ENCODE measurements around the gene DOCK2. TPM values are rescaled to one million over a fixed set of nuclear protein-coding genes. Genes with fewer than 3 reads are reported as not detected.

Gene DOCK2
- total RNA-seq, 2 experiments from 2014 or later: 189 to 198 TPM

DNA sequence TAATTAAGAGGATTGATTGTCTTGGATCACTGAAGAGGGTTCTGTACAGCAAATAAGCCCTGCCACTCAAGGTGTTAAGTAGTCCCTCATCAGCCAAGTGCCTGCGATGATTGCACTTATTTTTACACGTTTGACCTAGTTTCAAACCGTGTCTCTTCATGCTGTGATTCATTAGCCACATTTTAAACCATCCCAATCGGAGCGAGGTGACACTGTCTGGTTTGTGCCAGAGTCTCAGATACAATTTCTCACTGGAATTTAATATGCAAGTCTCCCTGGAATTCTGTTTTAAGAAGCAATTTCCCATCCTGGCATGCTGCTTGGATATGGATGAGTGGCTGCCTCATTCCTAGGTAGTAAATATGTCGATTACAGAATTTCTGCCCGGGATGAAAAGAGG, 341.6 kb downstream of the DOCK2 start:
- H3K27ac Mint-ChIP-seq: no peak overlapping the region
- H3K4me1 Mint-ChIP-seq: no peaks in the 10 kb centered on the region
- no peaks in the 10 kb centered on the region for H3K9me3 Mint-ChIP-seq (ENCODE audit: low read depth)
- H3K4me3 Mint-ChIP-seq: no peak overlapping the region
- ATAC-seq (no peak), DNase-seq (no peak)
- intact Hi-C loops (cut with DNase I, micrococcal nuclease): no loop called here
- ChIA-PET CTCF (no interaction called here), POLR2A (no interaction called here)
- peaks cover 14% of the 10 kb centered on the region for H3K36me3 Mint-ChIP-seq (ENCODE audit: low read depth)
- no peaks in the 10 kb centered on the region for H3K27me3 Mint-ChIP-seq

DNA sequence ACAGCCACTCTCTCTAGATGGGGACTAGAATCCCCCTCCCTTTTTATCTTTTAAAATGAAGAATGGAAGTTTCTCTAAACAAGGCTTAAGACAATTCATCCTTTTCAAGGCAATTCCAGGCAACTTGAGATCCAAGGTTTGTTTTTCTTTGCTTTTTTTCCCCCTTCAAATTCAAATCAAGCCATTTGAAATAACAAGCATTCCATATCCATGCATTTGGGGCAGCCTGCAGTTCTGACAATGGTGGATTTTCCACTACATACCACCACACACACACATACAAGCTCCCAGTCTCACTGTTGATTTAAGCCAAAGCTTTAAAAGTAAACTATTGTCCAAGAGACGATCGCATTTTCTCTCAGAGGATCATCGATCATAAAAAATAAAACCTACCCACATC, 342.8 kb downstream of the DOCK2 start:
- Mint-ChIP-seq H3K36me3 (ENCODE audit: low read depth) (peaks cover 22% of the 10 kb centered on the region), H3K27ac (no peak overlapping the region), H3K9me3 (ENCODE audit: low read depth) (no peaks in the 10 kb centered on the region), H3K4me3 (no peak overlapping the region), H3K27me3 (no peaks in the 10 kb centered on the region), H3K4me1 (no peaks in the 10 kb centered on the region)
- ChIA-PET POLR2A (no interaction called here), CTCF (interaction anchor here (1.2 kb wide), 1 partner anchor 16 kb away, joined by 3 read pairs; no protein-coding TSS in a partner anchor)
- DNase-seq (no peak), ATAC-seq (no peak)
- intact Hi-C loops (cut with DNase I, micrococcal nuclease): loop anchor here in 1 of 2 experiments (5.0 kb wide), 2 partner anchors 183 to 278 kb away; no protein-coding TSS in a partner anchor

DNA sequence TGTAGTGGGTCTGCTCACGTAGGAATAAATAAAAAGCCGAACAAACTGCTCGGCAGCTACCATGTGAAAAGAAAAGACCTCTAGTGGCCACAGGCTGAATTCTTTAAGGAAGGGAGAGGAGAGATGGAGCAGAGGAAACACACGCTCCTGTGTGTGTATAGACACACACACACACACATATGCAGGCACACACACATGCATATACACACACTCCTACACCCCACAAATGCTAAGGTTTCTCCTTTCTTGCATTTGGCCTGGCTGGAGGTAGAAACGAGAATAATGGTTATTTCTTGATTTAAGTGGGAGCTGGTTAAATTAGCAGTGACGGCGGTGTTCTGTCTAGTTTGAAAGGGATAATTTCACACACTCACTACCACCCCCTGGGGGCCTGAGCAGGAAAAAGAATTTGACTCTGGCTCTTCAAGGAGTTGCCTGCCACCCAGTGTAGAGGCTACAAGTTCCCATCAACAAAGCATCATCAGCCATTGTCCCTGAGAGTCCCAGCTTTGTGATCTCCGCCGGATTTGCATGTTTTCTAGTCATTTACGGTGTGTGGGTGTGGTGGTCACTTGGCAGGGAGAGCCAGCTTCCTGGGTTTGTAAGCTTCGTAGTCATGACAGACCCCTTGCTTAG, 343.5 kb downstream of the DOCK2 start, which contains the start of gene INSYN2B:
TSS of gene INSYN2B (minus strand) at position 78 of the 636 bp plus-strand sequence. CDS start 96,597 bp downstream, outside the sequence.
- intact Hi-C loops (cut with DNase I, micrococcal nuclease): loop anchor here in 1 of 2 experiments (5.0 kb wide), 2 partner anchors 183 to 278 kb away; no protein-coding TSS in a partner anchor
- CTCF ChIA-PET: interaction anchor here (0.6 to 1.2 kb wide), 4 partner anchors 15 to 466 kb away, joined by 3 to 4 read pairs (median 3); no protein-coding TSS in a partner anchor
- H3K9me3 Mint-ChIP-seq (ENCODE audit: low read depth): no peaks in the 10 kb centered on the region
- peak; percentile 69 for ATAC-seq
- no peak within 1 kb of the TSS for H3K4me3 Mint-ChIP-seq
- H3K4me1 Mint-ChIP-seq: no peaks in the 10 kb centered on the region
- POLR2A ChIA-PET: no interaction called here
- H3K36me3 Mint-ChIP-seq (ENCODE audit: low read depth): peaks cover 27% of the 10 kb centered on the region
- H3K27me3 Mint-ChIP-seq: no peaks in the 10 kb centered on the region
- DNase-seq: peak; percentile 59
- H3K27ac Mint-ChIP-seq: no peak within 1 kb of the TSS

DNA sequence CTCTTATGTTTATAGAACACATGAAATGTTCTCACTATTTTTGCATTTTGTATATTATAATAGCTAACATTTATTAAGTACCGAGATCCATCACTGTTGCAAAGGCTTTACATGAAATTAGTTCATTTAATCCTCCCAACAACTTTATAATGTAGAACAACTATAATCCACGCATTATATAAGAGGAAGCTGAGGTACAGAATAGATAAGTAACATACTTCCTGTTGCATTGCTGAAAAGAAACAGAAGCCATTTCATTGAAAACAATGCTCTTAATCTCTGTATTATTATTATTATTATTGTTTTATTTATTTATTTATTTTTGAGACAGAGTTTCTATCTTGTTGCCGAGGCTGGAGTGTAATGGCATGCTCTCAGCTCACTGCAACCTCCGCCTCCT, 351.1 kb downstream of the DOCK2 start:
- ChIA-PET POLR2A (no interaction called here), CTCF (no interaction called here)
- no peak overlapping the region for H3K4me3 Mint-ChIP-seq
- intact Hi-C loops (cut with DNase I, micrococcal nuclease): no loop called here
- H3K36me3 Mint-ChIP-seq (ENCODE audit: low read depth): peaks cover 47% of the 10 kb centered on the region
- no peak for ATAC-seq
- no peaks in the 10 kb centered on the region for H3K4me1 Mint-ChIP-seq
- no peaks in the 10 kb centered on the region for H3K9me3 Mint-ChIP-seq (ENCODE audit: low read depth)
- no peak for DNase-seq
- no peak overlapping the region for H3K27ac Mint-ChIP-seq
- no peaks in the 10 kb centered on the region for H3K27me3 Mint-ChIP-seq

DNA sequence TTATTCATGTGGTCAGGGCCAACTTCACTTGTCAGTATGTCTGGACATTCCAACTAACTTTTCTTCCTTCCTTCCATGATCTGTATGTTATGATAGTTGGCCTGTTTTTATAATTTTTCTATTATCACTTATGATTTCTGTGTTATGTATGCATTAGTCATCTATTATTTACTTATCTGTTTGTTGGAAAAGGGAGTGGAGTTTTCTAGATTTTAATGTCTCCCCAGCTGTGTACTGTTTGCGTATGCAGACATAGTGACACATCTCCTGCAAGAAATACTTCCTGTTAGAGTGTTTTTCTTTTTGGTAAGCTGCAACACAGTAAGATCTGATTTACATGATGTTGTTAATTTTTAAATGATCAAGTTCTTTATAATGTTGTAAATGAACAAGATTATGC, 351.9 kb downstream of the DOCK2 start:
- Mint-ChIP-seq H3K4me3 (no peak overlapping the region), H3K9me3 (ENCODE audit: low read depth) (no peaks in the 10 kb centered on the region), H3K27ac (no peak overlapping the region), H3K27me3 (no peaks in the 10 kb centered on the region), H3K36me3 (ENCODE audit: low read depth) (peaks cover 48% of the 10 kb centered on the region), H3K4me1 (no peaks in the 10 kb centered on the region)
- ChIA-PET CTCF (no interaction called here), POLR2A (no interaction called here)
- ATAC-seq (no peak), DNase-seq (no peak)
- intact Hi-C loops (cut with DNase I, micrococcal nuclease): no loop called here

DNA sequence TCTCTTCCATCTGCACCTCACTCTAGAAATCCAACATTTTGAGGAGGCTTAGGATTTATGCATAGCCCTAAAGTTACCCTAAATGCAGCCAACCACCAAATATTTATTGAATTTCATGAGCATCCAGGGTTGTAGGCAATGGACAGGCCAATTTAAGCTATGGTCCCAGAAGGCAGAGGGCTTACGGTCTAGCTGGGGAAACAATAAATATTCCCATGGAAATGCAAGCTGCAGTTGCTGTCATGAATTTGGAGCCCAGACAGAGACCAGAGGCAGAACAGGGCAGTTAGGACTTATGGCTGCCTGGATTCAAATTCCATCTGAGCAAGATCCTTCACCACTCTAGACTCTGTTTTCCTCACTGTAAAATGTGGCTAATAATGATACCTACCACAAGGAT, 352.3 kb downstream of the DOCK2 start:
- intact Hi-C loops (cut with DNase I, micrococcal nuclease): no loop called here

DNA sequence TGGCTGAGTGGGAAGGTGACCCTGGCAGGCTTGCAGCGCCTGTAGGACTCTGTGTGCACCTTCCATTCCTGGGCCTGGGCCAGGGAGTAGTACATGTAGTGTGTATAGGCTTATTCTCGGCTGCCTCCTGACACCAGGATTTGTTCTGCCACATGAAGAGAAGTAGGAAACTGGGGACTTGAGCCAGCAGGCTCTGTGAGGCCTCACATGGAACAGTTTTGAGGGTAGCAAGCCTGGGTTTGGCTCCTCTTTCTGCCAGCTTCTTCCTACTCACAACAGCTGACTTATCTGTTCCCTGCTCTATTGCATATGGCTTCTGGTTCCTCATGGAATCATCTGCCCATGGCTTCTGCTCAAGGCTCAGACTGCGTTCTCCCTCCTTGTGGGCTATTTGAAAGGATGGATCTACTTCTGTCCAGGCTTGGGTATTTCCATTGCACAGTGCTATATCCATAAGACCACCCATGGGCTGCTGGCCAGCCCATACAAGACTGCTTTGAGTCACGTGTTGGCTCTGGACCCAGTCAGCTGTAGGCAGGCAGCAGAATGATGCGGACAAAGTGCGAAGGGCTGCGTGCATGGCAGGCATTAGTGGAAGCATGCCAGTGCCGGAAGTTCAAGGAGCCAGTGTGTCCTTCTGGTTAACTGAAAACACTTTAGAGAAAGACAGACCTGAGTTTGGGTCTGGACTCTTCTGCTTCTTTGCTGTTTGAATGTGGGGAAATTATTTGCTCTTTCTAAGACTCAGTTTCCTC, 354.2 kb downstream of the DOCK2 start:
- no peaks in the 10 kb centered on the region for H3K27me3 Mint-ChIP-seq
- no peak overlapping the region for H3K27ac Mint-ChIP-seq
- peaks cover 47% of the 10 kb centered on the region for H3K36me3 Mint-ChIP-seq (ENCODE audit: low read depth)
- intact Hi-C loops (cut with DNase I, micrococcal nuclease): no loop called here
- CTCF ChIA-PET: no interaction called here
- no peaks in the 10 kb centered on the region for H3K4me1 Mint-ChIP-seq
- POLR2A ChIA-PET: interaction anchor here (0.7 kb wide), 1 partner anchor 36 kb away, joined by 3 read pairs; no protein-coding TSS in a partner anchor
- DNase-seq (no peak), ATAC-seq (no peak)
- no peaks in the 10 kb centered on the region for H3K9me3 Mint-ChIP-seq (ENCODE audit: low read depth)
- no peak overlapping the region for H3K4me3 Mint-ChIP-seq

More for the DNA sequence above, 352.3 kb downstream of the DOCK2 start:
- Mint-ChIP-seq H3K4me3 (no peak overlapping the region), H3K27ac (no peak overlapping the region), H3K27me3 (no peaks in the 10 kb centered on the region), H3K4me1 (no peaks in the 10 kb centered on the region), H3K36me3 (ENCODE audit: low read depth) (peaks cover 48% of the 10 kb centered on the region), H3K9me3 (ENCODE audit: low read depth) (no peaks in the 10 kb centered on the region)
- ChIA-PET CTCF (no interaction called here), POLR2A (no interaction called here)
- no peak for ATAC-seq
- DNase-seq: no peak

DNA sequence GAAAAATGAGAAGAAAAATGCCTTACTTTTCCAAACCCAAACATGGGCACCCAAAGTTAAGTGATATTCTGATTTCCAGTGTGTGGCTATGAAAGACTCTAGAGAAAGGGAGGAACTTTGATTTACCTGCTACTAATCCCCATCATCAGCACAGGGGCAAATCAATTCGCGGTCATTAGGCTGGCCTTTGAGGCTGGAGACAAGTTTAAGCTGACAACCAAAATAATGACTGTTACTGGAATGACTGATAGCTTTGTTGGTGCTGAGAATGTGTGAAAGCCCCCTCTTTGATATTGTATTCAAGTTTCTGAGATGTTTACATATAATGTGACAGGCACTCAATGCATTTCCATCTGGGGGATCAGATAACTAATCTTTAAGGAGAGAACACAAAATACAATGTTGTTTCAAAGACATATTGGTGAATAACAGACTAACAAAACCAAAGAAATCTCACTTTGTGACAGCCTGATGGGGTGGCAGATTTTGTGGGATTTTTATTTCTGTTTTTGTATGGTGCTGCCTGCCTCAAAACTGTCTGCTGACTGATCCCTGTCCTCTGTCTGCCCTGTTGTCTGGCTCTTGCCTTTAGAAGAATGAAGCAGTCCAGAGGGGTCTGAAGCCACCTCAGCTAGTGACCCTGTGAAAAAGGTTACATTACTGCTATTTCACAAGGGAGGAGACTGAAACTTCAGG, 355.9 kb downstream of the DOCK2 start:
- ATAC-seq: no peak
- Mint-ChIP-seq H3K27me3 (no peaks in the 10 kb centered on the region), H3K27ac (no peak overlapping the region), H3K36me3 (ENCODE audit: low read depth) (peaks cover 44% of the 10 kb centered on the region), H3K9me3 (ENCODE audit: low read depth) (no peaks in the 10 kb centered on the region), H3K4me1 (no peaks in the 10 kb centered on the region), H3K4me3 (no peak overlapping the region)
- ChIA-PET CTCF (interaction anchor here (0.6 to 1.1 kb wide), 2 partner anchors 64 to 108 kb away, joined by 3 read pairs; no protein-coding TSS in a partner anchor), POLR2A (no interaction called here)
- intact Hi-C loops (cut with DNase I, micrococcal nuclease): no loop called here
- DNase-seq: no peak

DNA sequence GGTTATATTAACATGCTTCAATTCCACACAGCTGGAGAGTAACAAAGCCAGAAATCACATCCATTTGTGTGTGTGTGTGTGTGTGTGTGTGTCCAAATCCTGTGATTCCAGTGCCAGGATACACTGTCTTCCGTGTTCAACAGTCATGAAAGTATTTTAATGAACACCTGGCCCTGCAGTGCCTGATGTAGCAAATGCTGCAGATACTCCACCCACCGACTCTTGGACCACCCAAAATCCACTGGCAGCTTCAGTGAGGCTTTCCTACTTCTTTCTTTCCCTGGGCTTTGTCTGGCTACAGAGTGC, 356.4 kb downstream of the DOCK2 start:
- Mint-ChIP-seq H3K36me3 (ENCODE audit: low read depth) (peaks cover 49% of the 10 kb centered on the region), H3K4me1 (no peaks in the 10 kb centered on the region), H3K27ac (no peak overlapping the region), H3K27me3 (no peaks in the 10 kb centered on the region), H3K4me3 (no peak overlapping the region), H3K9me3 (ENCODE audit: low read depth) (no peaks in the 10 kb centered on the region)
- ChIA-PET CTCF (interaction anchor here (0.6 to 1.1 kb wide), 2 partner anchors 64 to 108 kb away, joined by 3 read pairs; no protein-coding TSS in a partner anchor), POLR2A (no interaction called here)
- ATAC-seq (no peak), DNase-seq (no peak)
- intact Hi-C loops (cut with DNase I, micrococcal nuclease): no loop called here

DNA sequence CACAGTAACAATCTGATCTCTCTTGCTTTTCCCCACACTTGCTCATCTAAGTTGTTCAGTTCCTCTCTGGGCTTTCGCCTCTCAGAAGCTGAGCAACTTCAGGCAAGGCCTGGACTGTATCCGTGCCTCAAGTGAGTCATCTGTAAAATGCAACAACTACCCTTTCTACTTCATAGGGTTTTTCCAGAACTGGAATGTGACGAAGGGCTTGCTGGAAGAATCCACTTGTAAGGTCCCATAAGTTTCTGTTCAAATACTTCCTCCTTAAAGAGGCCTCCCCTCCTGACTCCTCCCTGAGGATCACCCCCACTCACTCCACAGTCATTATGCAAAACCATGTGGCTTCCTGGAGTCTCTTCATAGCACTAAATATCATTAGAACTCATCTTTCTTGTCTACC, 360.7 kb downstream of the DOCK2 start:
- POLR2A ChIA-PET: no interaction called here
- peaks cover 66% of the 10 kb centered on the region for H3K36me3 Mint-ChIP-seq (ENCODE audit: low read depth)
- H3K27me3 Mint-ChIP-seq: no peaks in the 10 kb centered on the region
- DNase-seq: no peak
- no peaks in the 10 kb centered on the region for H3K4me1 Mint-ChIP-seq
- intact Hi-C loops (cut with DNase I, micrococcal nuclease): no loop called here
- no peak overlapping the region for H3K27ac Mint-ChIP-seq
- H3K4me3 Mint-ChIP-seq: no peak overlapping the region
- no peaks in the 10 kb centered on the region for H3K9me3 Mint-ChIP-seq (ENCODE audit: low read depth)
- peak; percentile 30 for ATAC-seq
- CTCF ChIA-PET: no interaction called here

DNA sequence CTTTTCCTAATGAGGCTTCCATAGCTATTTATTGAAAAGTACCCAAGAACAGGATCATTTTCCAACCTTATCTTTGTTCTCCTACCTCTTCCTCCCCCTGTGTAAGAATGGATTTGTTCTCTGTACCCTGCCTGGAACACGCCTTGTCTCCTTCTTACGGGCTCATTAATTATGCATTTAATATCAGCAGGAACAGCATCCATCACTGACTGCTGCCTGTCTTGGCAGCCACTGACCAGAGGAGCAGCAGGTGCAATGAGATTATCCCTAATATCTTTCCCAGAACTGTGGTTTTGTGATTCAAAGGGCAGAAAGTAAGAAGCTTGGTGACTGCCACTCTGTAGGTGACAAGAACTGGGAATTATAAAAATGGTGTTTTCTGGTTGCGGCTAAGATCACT, 362.5 kb downstream of the DOCK2 start:
- no peak overlapping the region for H3K4me3 Mint-ChIP-seq
- CTCF ChIA-PET: interaction anchor here (0.7 to 1.0 kb wide), 2 partner anchors 14 to 407 kb away, joined by 3 read pairs; no protein-coding TSS in a partner anchor
- peaks cover 67% of the 10 kb centered on the region for H3K36me3 Mint-ChIP-seq (ENCODE audit: low read depth)
- H3K4me1 Mint-ChIP-seq: no peaks in the 10 kb centered on the region
- H3K27me3 Mint-ChIP-seq: no peaks in the 10 kb centered on the region
- no peak for DNase-seq
- intact Hi-C loops (cut with DNase I, micrococcal nuclease): no loop called here
- H3K27ac Mint-ChIP-seq: no peak overlapping the region
- ATAC-seq: no peak
- no peaks in the 10 kb centered on the region for H3K9me3 Mint-ChIP-seq (ENCODE audit: low read depth)
- POLR2A ChIA-PET: no interaction called here

All from activated CD4-positive, alpha-beta T cell treated with anti-CD3 and anti-CD28 coated beads for 36 hours (primary cell).